ENCODE results near the gene TBC1D22A. TPM values are rescaled to one million over a fixed set of nuclear protein-coding genes. Genes with fewer than 3 reads are reported as not detected.

TBC1D22A gene
- total RNA-seq, 6 experiments from 2014 or later: 10.9 to 18.1 (median 14.0) TPM

- peak in 1 of 3 donors; percentile 43 for DNase-seq
- Histone ChIP-seq H3K4me1 (peaks cover 0 to 19% (median 9%) of the 10 kb centered on the region in 4 donors), H3K27me3 (no peaks in the 10 kb centered on the region), H3K27ac (no peak overlapping the region), H3K36me3 (no peaks in the 10 kb centered on the region), H3K4me3 (no peak overlapping the region), H3K9me3 (no peaks in the 10 kb centered on the region)
- whole genome bisulfite sequencing (ENCODE audit: insufficient coverage, low coverage, low lambda C conversion rate, missing lambda C conversion rate): 79% methylated on average over 11 of the region's 28 CpGs
- no peak for TF ChIP-seq CTCF (IDR thresholded peaks at IDR 0.05)
- no peak for TF ChIP-seq POLR2A (IDR thresholded peaks at IDR 0.05)
- ATAC-seq: no peak
- intact Hi-C loops (cut with DNase I): no loop called here
Observed at GRCh38 chr22:47204002-47204979, 441.8 kb downstream of the TBC1D22A start.

GRCh38 chr22:47205081-47205491 lies 442.6 kb downstream of the TBC1D22A start:
- Histone ChIP-seq H3K4me1 (peaks cover 0 to 19% (median 8%) of the 10 kb centered on the region in 4 donors), H3K9me3 (no peaks in the 10 kb centered on the region), H3K36me3 (no peaks in the 10 kb centered on the region), H3K27me3 (no peaks in the 10 kb centered on the region), H3K27ac (no peak overlapping the region), H3K4me3 (no peak overlapping the region)
- intact Hi-C loops (cut with DNase I): no loop called here
- 91% methylated on average over 5 of the region's 13 CpGs for WGBS (ENCODE audit: insufficient coverage, low coverage, low lambda C conversion rate, missing lambda C conversion rate)
- TF ChIP-seq CTCF (IDR thresholded peaks at IDR 0.05): no peak
- TF ChIP-seq POLR2A (IDR thresholded peaks at IDR 0.05): no peak
- ATAC-seq (no peak), DNase-seq (peak in 1 of 3 donors; percentile 33)

- H3K36me3 ChIP-seq: no peaks in the 10 kb centered on the region
- H3K4me3 ChIP-seq: no peak overlapping the region
- 80% methylated on average over 1 of the region's 10 CpGs for WGBS (ENCODE audit: insufficient coverage, low coverage, low lambda C conversion rate, missing lambda C conversion rate)
- intact Hi-C loops (cut with DNase I): no loop called here
- no peaks in the 10 kb centered on the region for H3K27me3 ChIP-seq
- H3K9me3 ChIP-seq: no peaks in the 10 kb centered on the region
- ATAC-seq (no peak), DNase-seq (peak in 1 of 3 donors; percentile 31)
- H3K4me1 ChIP-seq: peaks cover 0 to 18% (median 6%) of the 10 kb centered on the region in 4 donors
- TF ChIP-seq POLR2A (IDR thresholded peaks at IDR 0.05): no peak
- no peak for TF ChIP-seq CTCF (IDR thresholded peaks at IDR 0.05)
- H3K27ac ChIP-seq: no peak overlapping the region
Observed at GRCh38 chr22:47205554-47205953, 443.1 kb downstream of the TBC1D22A start.

- peak in 1 of 3 donors; percentile 17 for DNase-seq
Observed at GRCh38 chr22:47206164-47206563, 443.7 kb downstream of the TBC1D22A start.

More at GRCh38 chr22:47206164-47206563, 443.7 kb downstream of the TBC1D22A start:
- TF ChIP-seq POLR2A (IDR thresholded peaks at IDR 0.05) (no peak), CTCF (IDR thresholded peaks at IDR 0.05) (no peak)
- Histone ChIP-seq H3K27me3 (no peaks in the 10 kb centered on the region), H3K9me3 (no peaks in the 10 kb centered on the region), H3K27ac (no peak overlapping the region), H3K36me3 (no peaks in the 10 kb centered on the region), H3K4me1 (peaks cover 0 to 12% (median 3%) of the 10 kb centered on the region in 4 donors), H3K4me3 (no peak overlapping the region)
- no peak for ATAC-seq
- 80% methylated on average over 3 of the region's 3 CpGs for WGBS (ENCODE audit: insufficient coverage, low coverage, low lambda C conversion rate, missing lambda C conversion rate)
- intact Hi-C loops (cut with DNase I): no loop called here

Data from right lobe of liver (tissue), 6 donors.